ENCODE measurements around the gene PARL.

The PARL gene

DNA sequence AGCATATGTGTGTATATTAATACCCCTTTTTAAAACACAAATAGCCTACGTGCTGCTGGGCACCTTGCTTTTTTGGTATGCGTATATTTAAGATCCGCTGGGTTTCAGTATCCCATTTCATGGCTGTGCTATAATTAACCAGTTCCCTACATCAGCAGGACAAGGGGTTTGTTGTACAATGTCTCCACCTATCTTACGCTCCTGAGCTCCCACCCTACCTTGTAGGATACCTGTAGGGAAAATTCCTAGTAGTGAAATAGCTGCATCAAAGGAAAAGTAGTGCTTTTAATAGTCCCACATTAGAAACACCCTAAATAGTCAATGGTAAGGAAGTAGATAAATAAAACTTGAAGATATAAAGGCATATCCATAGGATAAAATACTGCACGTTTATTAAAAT is 60.7 kb downstream of the PARL start:
- H3K9me3 ChIP-seq, result no peaks in the 10 kb centered on the region
- no peaks in the 10 kb centered on the region for H3K36me3 ChIP-seq
- TF ChIP-seq CTCF (IDR thresholded peaks at IDR 0.05; ENCODE audit: low read depth, low read length), result peak; percentile 9; the same call in 1 of the 2 replicates
- DNase-seq, result no peak
- H3K4me3 ChIP-seq (ENCODE audit: low read depth, low read length), result peak overlapping the region; percentile 75
- H3K27me3 ChIP-seq, result no peaks in the 10 kb centered on the region
- peaks cover 6% of the 10 kb centered on the region; the same call in 1 of the 2 replicates for H3K4me1 ChIP-seq

GRCh38 chr3:183822631-183823030 is 62.0 kb downstream of the PARL start:
- H3K9me3 ChIP-seq, result no peaks in the 10 kb centered on the region
- H3K4me1 ChIP-seq, result peaks cover 6% of the 10 kb centered on the region; the same call in 1 of the 2 replicates
- DNase-seq, result no peak
- no peak overlapping the region for H3K4me3 ChIP-seq (ENCODE audit: low read depth, low read length)
- H3K27me3 ChIP-seq, result no peaks in the 10 kb centered on the region
- no peaks in the 10 kb centered on the region for H3K36me3 ChIP-seq
- TF ChIP-seq CTCF (IDR thresholded peaks at IDR 0.05; ENCODE audit: low read depth, low read length), result no peak

DNA sequence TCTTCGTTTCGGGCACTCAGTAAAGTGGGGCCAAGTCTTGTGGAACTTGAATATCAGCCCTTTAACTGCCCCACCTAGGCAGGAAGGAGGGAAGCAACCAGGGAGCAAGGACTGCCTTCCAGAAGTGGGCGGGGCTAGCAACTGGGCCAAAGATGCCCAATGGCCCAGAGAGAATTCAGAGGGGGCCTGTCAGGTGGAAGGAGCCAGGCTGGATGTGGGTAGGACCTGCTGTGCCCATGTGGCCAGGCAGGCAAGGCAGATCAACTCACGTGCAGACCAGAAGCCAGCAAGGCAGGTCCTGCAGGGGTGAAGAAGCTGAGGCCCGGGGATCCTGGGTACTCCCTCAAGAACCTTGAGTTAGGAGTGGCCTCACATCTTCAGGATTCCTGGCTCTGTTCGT is 64.8 kb downstream of the PARL start:
- H3K9me3 ChIP-seq, result no peaks in the 10 kb centered on the region
- H3K36me3 ChIP-seq, result peaks cover 12% of the 10 kb centered on the region
- H3K4me1 ChIP-seq, result peaks cover 6% of the 10 kb centered on the region; the same call in 1 of the 2 replicates
- no peak overlapping the region for H3K4me3 ChIP-seq (ENCODE audit: low read depth, low read length)
- H3K27me3 ChIP-seq, result no peaks in the 10 kb centered on the region
- DNase-seq, result no peak
- TF ChIP-seq CTCF (IDR thresholded peaks at IDR 0.05; ENCODE audit: low read depth, low read length), result no peak

GRCh38 chr3:183818706-183819624 is 65.7 kb downstream of the PARL start:
- no peak for TF ChIP-seq CTCF (IDR thresholded peaks at IDR 0.05; ENCODE audit: low read depth, low read length)
- Histone ChIP-seq H3K4me3 (ENCODE audit: low read depth, low read length) (no peak overlapping the region), H3K36me3 (peaks cover 12% of the 10 kb centered on the region), H3K9me3 (no peaks in the 10 kb centered on the region), H3K27me3 (no peaks in the 10 kb centered on the region), H3K4me1 (peaks cover 2% of the 10 kb centered on the region; the same call in 1 of the 2 replicates)
- DNase-seq, result no peak

- Histone ChIP-seq H3K4me3 (ENCODE audit: low read depth, low read length) (no peak overlapping the region), H3K36me3 (peaks cover 12% of the 10 kb centered on the region), H3K27me3 (no peaks in the 10 kb centered on the region), H3K4me1 (no peaks in the 10 kb centered on the region), H3K9me3 (no peaks in the 10 kb centered on the region)
- no peak for TF ChIP-seq CTCF (IDR thresholded peaks at IDR 0.05; ENCODE audit: low read depth, low read length)
- DNase-seq, result no peak
These were observed 66.5 kb downstream of the PARL start for GRCh38 chr3:183818041-183818620.

GRCh38 chr3:183817639-183818038 is 67.0 kb downstream of the PARL start:
- peaks cover 12% of the 10 kb centered on the region for H3K36me3 ChIP-seq
- no peaks in the 10 kb centered on the region for H3K9me3 ChIP-seq
- no peaks in the 10 kb centered on the region for H3K27me3 ChIP-seq
- DNase-seq, result no peak
- H3K4me1 ChIP-seq, result no peaks in the 10 kb centered on the region
- H3K4me3 ChIP-seq (ENCODE audit: low read depth, low read length), result no peak overlapping the region
- TF ChIP-seq CTCF (IDR thresholded peaks at IDR 0.05; ENCODE audit: low read depth, low read length), result no peak
